Mesenchymal stem cell (in vitro differentiated cells and primary cell): ENCODE data around the gene SLFN12L.
"Not testable (repeated sequence)": the region's sequence is repeated elsewhere in the genome, so short reads cannot be mapped to it uniquely, and the experiment has no call there.

Experiments used
- DNase-seq: peaks from one replicate; pipeline ENCODE4 v3.0.0-alpha.2; 2013
- H2AFZ ChIP-seq: one replicate; pipeline ENCODE4 v1.6.1; 2013; ENCODE audit warnings: low read depth, mild to moderate bottlenecking, control low read depth, inconsistent platforms, low read length, moderate library complexity
- H2AK5ac ChIP-seq: 2 replicates; pipeline ENCODE4 v1.6.1; 2013; ENCODE audit warnings: low read length, moderate library complexity, mild to moderate bottlenecking, inconsistent platforms; ENCODE audit not compliant: severe bottlenecking
- H2BK120ac ChIP-seq: one replicate; pipeline ENCODE4 v1.6.1; 2013; ENCODE audit warnings: low read depth, mild to moderate bottlenecking, inconsistent platforms, low read length, moderate library complexity
- H2BK12ac ChIP-seq, 2 experiments: one replicate each; pipeline ENCODE4 v1.6.1; 2013; ENCODE audit warnings: inconsistent platforms in 2 of 2, low read length in 2 of 2, mild to moderate bottlenecking in 2 of 2, moderate library complexity in 2 of 2, control low read depth in 1 of 2
- H2BK15ac ChIP-seq: one replicate; pipeline ENCODE4 v1.6.1; 2013; ENCODE audit warnings: mild to moderate bottlenecking, low read depth, inconsistent platforms; ENCODE audit not compliant: poor library complexity, severe bottlenecking
- H2BK5ac ChIP-seq: 2 replicates; pipeline ENCODE4 v1.6.1; 2013; ENCODE audit warnings: low read depth, mild to moderate bottlenecking, low read length, control low read depth, inconsistent platforms; ENCODE audit not compliant: poor library complexity, severe bottlenecking
- H3K14ac ChIP-seq, 2 experiments: one replicate each; pipeline ENCODE4 v1.6.1; 2013; ENCODE audit warnings: inconsistent platforms in 2 of 2, low read length in 2 of 2, control low read depth in 1 of 2, mild to moderate bottlenecking in 1 of 2, moderate library complexity in 1 of 2
- H3K18ac ChIP-seq, 2 experiments: one replicate each; pipeline ENCODE4 v1.6.1; 2013; ENCODE audit warnings: inconsistent platforms in 2 of 2, low read length in 2 of 2, control low read depth in 1 of 2, low read depth in 1 of 2, mild to moderate bottlenecking in 1 of 2
- H3K23ac ChIP-seq, 2 experiments: one replicate each; pipeline ENCODE4 v1.6.1; 2013; ENCODE audit warnings: inconsistent platforms in 2 of 2, low read length in 2 of 2, mild to moderate bottlenecking in 2 of 2, moderate library complexity in 2 of 2, control low read depth in 1 of 2
- H3K27ac ChIP-seq: 2 replicates; pipeline ENCODE4 v1.5.1; 2013; ENCODE audit warnings: mild to moderate bottlenecking, moderate library complexity, low read length, control low read depth, inconsistent platforms; ENCODE audit not compliant: poor library complexity, severe bottlenecking
- H3K27me3 ChIP-seq, 2 experiments: 2 replicates each; pipeline versions ENCODE4 v1.6.1 to v1.7.0; 2013; ENCODE audit warnings: low read length in 2 of 2, mild to moderate bottlenecking in 2 of 2, moderate library complexity in 2 of 2, control low read depth in 1 of 2, inconsistent platforms in 1 of 2; ENCODE audit not compliant: control insufficient read depth in 1 of 2, insufficient read depth in 1 of 2
- H3K36me3 ChIP-seq, 2 experiments: 2 replicates each; pipeline versions ENCODE4 v1.6.1 to v1.7.0; 2013; ENCODE audit warnings: low read length in 2 of 2, control low read depth in 1 of 2, inconsistent platforms in 1 of 2, low read depth in 1 of 2, mild to moderate bottlenecking in 1 of 2; ENCODE audit not compliant: insufficient read depth in 2 of 2, control insufficient read depth in 1 of 2
- H3K4ac ChIP-seq, 2 experiments: one replicate each; pipeline ENCODE4 v1.6.1; 2013; ENCODE audit warnings: inconsistent platforms in 2 of 2, low read length in 2 of 2, mild to moderate bottlenecking in 2 of 2, moderate library complexity in 2 of 2, control low read depth in 1 of 2, low read depth in 1 of 2
- H3K4me1 ChIP-seq: 2 replicates; pipeline ENCODE4 v1.6.1; 2013; ENCODE audit warnings: low read depth, low read length, control low read depth; ENCODE audit not compliant: control insufficient read depth, insufficient read depth
- H3K4me2 ChIP-seq: 2 replicates; pipeline ENCODE4 v1.6.1; 2013; ENCODE audit warnings: low read length, mild to moderate bottlenecking, inconsistent platforms; ENCODE audit not compliant: poor library complexity, severe bottlenecking
- H3K4me3 ChIP-seq, 2 experiments: 2 replicates each; pipeline versions ENCODE4 v1.5.1 to v1.7.0; 2013; ENCODE audit warnings: low read length in 2 of 2, mild to moderate bottlenecking in 2 of 2, control low read depth in 1 of 2, low read depth in 1 of 2; ENCODE audit not compliant: insufficient read depth in 1 of 2
- H3K79me1 ChIP-seq: replicated peaks from 2 replicates; pipeline ENCODE4 v1.6.1; 2013; ENCODE audit warnings: mild to moderate bottlenecking, control low read depth, low read length, inconsistent platforms; ENCODE audit not compliant: poor library complexity, severe bottlenecking
- H3K9ac ChIP-seq: 2 replicates; pipeline ENCODE4 v1.7.0; 2013; ENCODE audit warnings: mild to moderate bottlenecking, low read length, moderate library complexity
- H3K9me3 ChIP-seq: 2 replicates; pipeline ENCODE4 v1.7.0; 2013; ENCODE audit warnings: mild to moderate bottlenecking, low read length; ENCODE audit not compliant: control insufficient read depth
- H4K8ac ChIP-seq: one replicate; pipeline ENCODE4 v1.6.1; 2013; ENCODE audit warnings: inconsistent platforms, mild to moderate bottlenecking, low read length, moderate library complexity
- H4K91ac ChIP-seq: one replicate; pipeline ENCODE4 v1.6.1; 2013; ENCODE audit warnings: mild to moderate bottlenecking, low read length, inconsistent platforms
- WGBS: methylation state at CpG from one replicate; pipeline ENCODE4 v1.1.7; 2013; ENCODE audit warnings: mixed read lengths; 5-methylcytosine and 5-hydroxymethylcytosine counted together

Gene SLFN12L

GRCh38 chr17:35454035-35454434, 83.4 kb downstream of the SLFN12L start:
- H3K9ac ChIP-seq, H4K8ac ChIP-seq, H3K9me3 ChIP-seq, H3K4me2 ChIP-seq, DNase-seq, H3K79me1 ChIP-seq, H3K27ac ChIP-seq, H4K91ac ChIP-seq, H2BK15ac ChIP-seq, H2BK12ac ChIP-seq, H3K23ac ChIP-seq, H3K4ac ChIP-seq, H3K18ac ChIP-seq, H3K4me3 ChIP-seq, H3K4me1 ChIP-seq, H2AK5ac ChIP-seq, H2BK120ac ChIP-seq, H2BK5ac ChIP-seq, H2AFZ ChIP-seq, H3K14ac ChIP-seq, H3K36me3 ChIP-seq: not testable (repeated sequence)
- peaks cover 43 to 45% of the 10 kb centered on the region in 2 experiments for H3K27me3 ChIP-seq
- 75% methylated on average over 5 of the region's 5 CpGs for WGBS

GRCh38 chr17:35453171-35453570, 84.3 kb downstream of the SLFN12L start:
- no peak overlapping the region for H3K4me3 ChIP-seq

GRCh38 chr17:35449371-35449931, 88.0 kb downstream of the SLFN12L start:
- peak overlapping the region; percentile 32 to 81 for H3K4me3 ChIP-seq
- no peak overlapping the region for H2BK15ac ChIP-seq
- no peak overlapping the region for H4K8ac ChIP-seq
- H3K14ac ChIP-seq: no peak overlapping the region
- no peak overlapping the region for H2BK5ac ChIP-seq
- no peak overlapping the region for H3K23ac ChIP-seq
- no peak overlapping the region for H3K27ac ChIP-seq
- H2AFZ ChIP-seq: no peak overlapping the region
- H3K4ac ChIP-seq: no peak overlapping the region
- H3K4me1 ChIP-seq: peaks cover 15% of the 10 kb centered on the region
- H3K36me3 ChIP-seq: no peaks in the 10 kb centered on the region
- 4% methylated on average over 28 of the region's 36 CpGs for WGBS
- H3K9me3 ChIP-seq: no peaks in the 10 kb centered on the region
- no peak overlapping the region for H2BK120ac ChIP-seq
- H2BK12ac ChIP-seq: no peak overlapping the region
- H2AK5ac ChIP-seq: no peak overlapping the region
- H3K79me1 ChIP-seq: no peaks in the 10 kb centered on the region
- no peak overlapping the region for H3K9ac ChIP-seq
- H3K27me3 ChIP-seq: peaks cover 30 to 60% of the 10 kb centered on the region in 2 experiments
- peak overlapping the region; percentile 91 for H3K4me2 ChIP-seq
- peak; percentile 3 for DNase-seq
- no peak overlapping the region for H4K91ac ChIP-seq
- H3K18ac ChIP-seq: no peak overlapping the region

More at GRCh38 chr17:35453171-35453570, 84.3 kb downstream of the SLFN12L start:
- no peak overlapping the region for H2AFZ ChIP-seq
- H2BK15ac ChIP-seq: no peak overlapping the region
- DNase-seq: no peak
- H3K36me3 ChIP-seq: no peaks in the 10 kb centered on the region
- no peak overlapping the region for H2BK12ac ChIP-seq
- peaks cover 45 to 46% of the 10 kb centered on the region in 2 experiments for H3K27me3 ChIP-seq
- no peak overlapping the region for H4K91ac ChIP-seq
- H3K9me3 ChIP-seq: no peaks in the 10 kb centered on the region
- peaks cover 14% of the 10 kb centered on the region for H3K4me1 ChIP-seq
- no peak overlapping the region for H2BK5ac ChIP-seq
- no peak overlapping the region for H3K27ac ChIP-seq
- no peak overlapping the region for H3K18ac ChIP-seq
- no peak overlapping the region for H3K14ac ChIP-seq
- H3K4ac ChIP-seq: no peak overlapping the region
- 64% methylated on average over 1 of the region's 1 CpG for WGBS
- H2AK5ac ChIP-seq: no peak overlapping the region
- H3K23ac ChIP-seq: no peak overlapping the region
- H3K79me1 ChIP-seq: no peaks in the 10 kb centered on the region
- H2BK120ac ChIP-seq: no peak overlapping the region
- no peak overlapping the region for H4K8ac ChIP-seq
- no peak overlapping the region for H3K4me2 ChIP-seq
- H3K9ac ChIP-seq: no peak overlapping the region

GRCh38 chr17:35448899-35449227, 88.6 kb downstream of the SLFN12L start:
- Histone ChIP-seq H2AK5ac (no peak overlapping the region), H2BK15ac (no peak overlapping the region), H2BK12ac (no peak overlapping the region), H3K4me3 (peak overlapping the region; percentile 69 to 81), H3K4me1 (peaks cover 15% of the 10 kb centered on the region), H3K18ac (no peak overlapping the region), H3K79me1 (no peaks in the 10 kb centered on the region), H3K27me3 (peaks cover 27 to 60% of the 10 kb centered on the region in 2 experiments), H3K9ac (peak overlapping the region; percentile 48), H4K8ac (no peak overlapping the region), H2BK120ac (no peak overlapping the region), H3K23ac (no peak overlapping the region), H2BK5ac (peak overlapping the region; percentile 24), H3K36me3 (no peaks in the 10 kb centered on the region), H3K9me3 (no peaks in the 10 kb centered on the region), H3K14ac (no peak overlapping the region), H3K4me2 (peak overlapping the region; percentile 91), H3K4ac (peak overlapping the region in 1 of 2 experiments; percentile 64), H3K27ac (no peak overlapping the region), H4K91ac (no peak overlapping the region), H2AFZ (peak overlapping the region; percentile 36)
- DNase-seq: no peak
- 18% methylated on average over 16 of the region's 16 CpGs for WGBS
